ENCODE results near the gene DNAJC30.
"Not testable (repeated sequence)": the region's sequence is repeated elsewhere in the genome, so short reads cannot be mapped to it uniquely, and the experiment has no call there.

The DNAJC30 gene

GRCh38 chr7:73667344-73668102 lies 15.7 kb downstream of the DNAJC30 start, which contains the start of gene VPS37D:
TSS of gene VPS37D (plus strand) at chr7:73667831. CDS start at chr7:73667959, 128 bp downstream.
- WGBS = 3% methylated on average over 79 of the region's 79 CpGs
- Histone ChIP-seq H3K9me3 (ENCODE audit: insufficient read depth, low read depth, low read length) (no peaks in the 10 kb centered on the region), H3K9ac (ENCODE audit: low read depth, low read length) (0 out of 2 replicates have a peak within 1 kb of the TSS, but pooled peaks have one; percentile 44), H3K27ac (ENCODE audit: low read depth, low read length) (no peak within 1 kb of the TSS), H3K4me3 (ENCODE audit: low read length) (peak within 1 kb of the TSS; percentile 57), H3K36me3 (ENCODE audit: insufficient read depth, low read length) (no peaks in the 10 kb centered on the region), H3K27me3 (ENCODE audit: insufficient read depth, low read length) (peaks cover 7% of the 10 kb centered on the region; the same call in 1 of the 2 replicates), H3K4me1 (ENCODE audit: insufficient read depth, low read length) (peaks cover 8% of the 10 kb centered on the region; the same call in 1 of the 2 replicates)

GRCh38 chr7:73663033-73663432 lies 20.2 kb downstream of the DNAJC30 start:
- Histone ChIP-seq H3K4me1 (ENCODE audit: insufficient read depth, low read length) (no peaks in the 10 kb centered on the region), H3K9ac (ENCODE audit: low read depth, low read length) (no peak overlapping the region), H3K27ac (ENCODE audit: low read depth, low read length) (no peak overlapping the region), H3K4me3 (ENCODE audit: low read length) (no peak overlapping the region), H3K27me3 (ENCODE audit: insufficient read depth, low read length) (no peaks in the 10 kb centered on the region), H3K36me3 (ENCODE audit: insufficient read depth, low read length) (no peaks in the 10 kb centered on the region), H3K9me3 (ENCODE audit: insufficient read depth, low read depth, low read length) (no peaks in the 10 kb centered on the region)

GRCh38 chr7:73660594-73660993 lies 22.7 kb downstream of the DNAJC30 start:
- not testable (repeated sequence) for H3K27ac ChIP-seq (ENCODE audit: low read depth, low read length); H3K4me1 ChIP-seq (ENCODE audit: insufficient read depth, low read length); H3K9ac ChIP-seq (ENCODE audit: low read depth, low read length); H3K9me3 ChIP-seq (ENCODE audit: insufficient read depth, low read depth, low read length); H3K36me3 ChIP-seq (ENCODE audit: insufficient read depth, low read length); H3K27me3 ChIP-seq (ENCODE audit: insufficient read depth, low read length); H3K4me3 ChIP-seq (ENCODE audit: low read length)
- WGBS = 89% methylated on average over 4 of the region's 4 CpGs

- Histone ChIP-seq H3K4me3 (ENCODE audit: low read length) (no peak overlapping the region), H3K27me3 (ENCODE audit: insufficient read depth, low read length) (no peaks in the 10 kb centered on the region), H3K9me3 (ENCODE audit: insufficient read depth, low read depth, low read length) (no peaks in the 10 kb centered on the region), H3K9ac (ENCODE audit: low read depth, low read length) (no peak overlapping the region), H3K36me3 (ENCODE audit: insufficient read depth, low read length) (no peaks in the 10 kb centered on the region), H3K27ac (ENCODE audit: low read depth, low read length) (no peak overlapping the region), H3K4me1 (ENCODE audit: insufficient read depth, low read length) (no peaks in the 10 kb centered on the region)
- 68% methylated on average over 8 of the region's 8 CpGs for WGBS
Observed at GRCh38 chr7:73659983-73660382, 23.3 kb downstream of the DNAJC30 start.

GRCh38 chr7:73655309-73655708 lies 27.9 kb downstream of the DNAJC30 start:
- not testable (repeated sequence) for H3K4me3 ChIP-seq (ENCODE audit: low read length); H3K36me3 ChIP-seq (ENCODE audit: insufficient read depth, low read length); H3K27me3 ChIP-seq (ENCODE audit: insufficient read depth, low read length); H3K4me1 ChIP-seq (ENCODE audit: insufficient read depth, low read length); H3K27ac ChIP-seq (ENCODE audit: low read depth, low read length); H3K9me3 ChIP-seq (ENCODE audit: insufficient read depth, low read depth, low read length); H3K9ac ChIP-seq (ENCODE audit: low read depth, low read length)
- whole genome bisulfite sequencing = 85% methylated on average over 4 of the region's 4 CpGs

GRCh38 chr7:73652541-73652949 lies 30.7 kb downstream of the DNAJC30 start:
- H3K4me1 ChIP-seq (ENCODE audit: insufficient read depth, low read length) = no peaks in the 10 kb centered on the region
- no peak overlapping the region for H3K27ac ChIP-seq (ENCODE audit: low read depth, low read length)
- WGBS = 91% methylated on average over 11 of the region's 11 CpGs
- peaks cover 33% of the 10 kb centered on the region for H3K27me3 ChIP-seq (ENCODE audit: insufficient read depth, low read length)
- H3K36me3 ChIP-seq (ENCODE audit: insufficient read depth, low read length) = no peaks in the 10 kb centered on the region
- no peak overlapping the region for H3K4me3 ChIP-seq (ENCODE audit: low read length)
- no peak overlapping the region for H3K9ac ChIP-seq (ENCODE audit: low read depth, low read length)
- H3K9me3 ChIP-seq (ENCODE audit: insufficient read depth, low read depth, low read length) = no peaks in the 10 kb centered on the region

GRCh38 chr7:73650524-73650923 lies 32.7 kb downstream of the DNAJC30 start:
- Histone ChIP-seq H3K4me1 (ENCODE audit: insufficient read depth, low read length) (0 out of 2 replicates have a peak, but pooled peaks cover 6% of the 10 kb centered on the region), H3K27me3 (ENCODE audit: insufficient read depth, low read length) (peaks cover 51% of the 10 kb centered on the region), H3K9me3 (ENCODE audit: insufficient read depth, low read depth, low read length) (no peaks in the 10 kb centered on the region), H3K27ac (ENCODE audit: low read depth, low read length) (no peak overlapping the region), H3K9ac (ENCODE audit: low read depth, low read length) (no peak overlapping the region), H3K4me3 (ENCODE audit: low read length) (no peak overlapping the region), H3K36me3 (ENCODE audit: insufficient read depth, low read length) (no peaks in the 10 kb centered on the region)
- 78% methylated on average over 5 of the region's 5 CpGs for WGBS

GRCh38 chr7:73649576-73649975 lies 33.7 kb downstream of the DNAJC30 start:
- H3K4me3 ChIP-seq (ENCODE audit: low read length) = no peak overlapping the region
- 58% methylated on average over 9 of the region's 9 CpGs for WGBS
- H3K27me3 ChIP-seq (ENCODE audit: insufficient read depth, low read length) = peaks cover 51% of the 10 kb centered on the region
- H3K9ac ChIP-seq (ENCODE audit: low read depth, low read length) = no peak overlapping the region
- 0 out of 2 replicates have a peak, but pooled peaks cover 6% of the 10 kb centered on the region for H3K4me1 ChIP-seq (ENCODE audit: insufficient read depth, low read length)
- H3K36me3 ChIP-seq (ENCODE audit: insufficient read depth, low read length) = no peaks in the 10 kb centered on the region
- H3K27ac ChIP-seq (ENCODE audit: low read depth, low read length) = no peak overlapping the region
- no peaks in the 10 kb centered on the region for H3K9me3 ChIP-seq (ENCODE audit: insufficient read depth, low read depth, low read length)

GRCh38 chr7:73648593-73649332 lies 34.5 kb downstream of the DNAJC30 start:
- Histone ChIP-seq H3K9me3 (ENCODE audit: insufficient read depth, low read depth, low read length) (no peaks in the 10 kb centered on the region), H3K4me3 (ENCODE audit: low read length) (no peak overlapping the region), H3K36me3 (ENCODE audit: insufficient read depth, low read length) (no peaks in the 10 kb centered on the region), H3K27me3 (ENCODE audit: insufficient read depth, low read length) (peaks cover 51% of the 10 kb centered on the region), H3K4me1 (ENCODE audit: insufficient read depth, low read length) (0 out of 2 replicates have a peak, but pooled peaks cover 6% of the 10 kb centered on the region), H3K9ac (ENCODE audit: low read depth, low read length) (no peak overlapping the region), H3K27ac (ENCODE audit: low read depth, low read length) (no peak overlapping the region)
- WGBS = 37% methylated on average over 1 of the region's 1 CpG

- Histone ChIP-seq H3K4me1 (ENCODE audit: insufficient read depth, low read length) (0 out of 2 replicates have a peak, but pooled peaks cover 6% of the 10 kb centered on the region), H3K27ac (ENCODE audit: low read depth, low read length) (no peak overlapping the region), H3K9me3 (ENCODE audit: insufficient read depth, low read depth, low read length) (no peaks in the 10 kb centered on the region), H3K36me3 (ENCODE audit: insufficient read depth, low read length) (no peaks in the 10 kb centered on the region), H3K9ac (ENCODE audit: low read depth, low read length) (peak overlapping the region; percentile 71), H3K4me3 (ENCODE audit: low read length) (peak overlapping the region; percentile 68), H3K27me3 (ENCODE audit: insufficient read depth, low read length) (peaks cover 51% of the 10 kb centered on the region)
- WGBS = under 1% methylated on average over 62 of the region's 62 CpGs
Observed at GRCh38 chr7:73647725-73648592, 35.3 kb downstream of the DNAJC30 start.

All from HUES64 (cell line).